ENCODE measurements around the gene AAMP.

Gene AAMP

GRCh38 chr2:218218268-218219185 lies 51.4 kb downstream of the AAMP start:
- H3K36me3 ChIP-seq (ENCODE audit: control insufficient read depth in 2 of 2, insufficient read depth in 1 of 2, low read length in 2 of 2): peaks cover 0 to 25% of the 10 kb centered on the region in 2 experiments; a peak in 2 of 3 replicates
- no peaks in the 10 kb centered on the region for H3K9me3 ChIP-seq (ENCODE audit: control insufficient read depth, insufficient read depth, low read depth, low read length)
- H3K4me1 ChIP-seq (ENCODE audit: control insufficient read depth, insufficient read depth, low read length): peaks cover 32% of the 10 kb centered on the region
- ChIA-PET POLR2A (interaction anchor here (1.6 kb wide), 1 partner anchor 52 kb away, joined by 4 read pairs; the partner anchor contains the start of genes AAMP and PNKD), CTCF (interaction anchor here (0.5 to 1.4 kb wide), 3 partner anchors 12 to 1668 kb away, joined by 3 to 9 read pairs (median 4); no protein-coding TSS in a partner anchor)
- no peak for TF ChIP-seq RBAK (tag by site-specific recombination; IDR thresholded peaks at IDR 0.05)
- TF ChIP-seq, protein P1, sequence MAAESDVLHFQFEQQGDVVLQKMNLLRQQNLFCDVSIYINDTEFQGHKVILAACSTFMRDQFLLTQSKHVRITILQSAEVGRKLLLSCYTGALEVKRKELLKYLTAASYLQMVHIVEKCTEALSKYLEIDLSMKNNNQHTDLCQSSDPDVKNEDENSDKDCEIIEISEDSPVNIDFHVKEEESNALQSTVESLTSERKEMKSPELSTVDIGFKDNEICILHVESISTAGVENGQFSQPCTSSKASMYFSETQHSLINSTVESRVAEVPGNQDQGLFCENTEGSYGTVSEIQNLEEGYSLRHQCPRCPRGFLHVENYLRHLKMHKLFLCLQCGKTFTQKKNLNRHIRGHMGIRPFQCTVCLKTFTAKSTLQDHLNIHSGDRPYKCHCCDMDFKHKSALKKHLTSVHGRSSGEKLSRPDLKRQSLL (tag by site-specific recombination; IDR thresholded peaks at IDR 0.05): no peak
- TF ChIP-seq HIC1 (tag by site-specific recombination; IDR thresholded peaks at IDR 0.05): no peak
- no peak for TF ChIP-seq KLF9 (tag by site-specific recombination; IDR thresholded peaks at IDR 0.05; ENCODE audit: low read depth)
- TF ChIP-seq ZNF664 (tag by site-specific recombination; IDR thresholded peaks at IDR 0.05): no peak
- no peak for TF ChIP-seq ZNF280C (tag by site-specific recombination; IDR thresholded peaks at IDR 0.05)
- TF ChIP-seq ZBTB44 (tag by site-specific recombination; IDR thresholded peaks at IDR 0.05): no peak
- no peak for TF ChIP-seq ZNF513 (tag by site-specific recombination; IDR thresholded peaks at IDR 0.05)
- no peak for TF ChIP-seq HOXA7 (CRISPR knock-in tag; IDR thresholded peaks at IDR 0.05; ENCODE audit: borderline replicate concordance)
- TF ChIP-seq ZNF362 (tag by site-specific recombination; IDR thresholded peaks at IDR 0.05): no peak
- TF ChIP-seq ZBTB7A (tag by site-specific recombination; IDR thresholded peaks at IDR 0.05; ENCODE audit: low read depth): no peak
- TF ChIP-seq ZNF350 (tag by site-specific recombination; IDR thresholded peaks at IDR 0.05): no peak
- TF ChIP-seq SP3 (tag by site-specific recombination; IDR thresholded peaks at IDR 0.05): no peak
- TF ChIP-seq GFI1B (tag by site-specific recombination; IDR thresholded peaks at IDR 0.05): no peak
- no peak for TF ChIP-seq ZXDB (tag by site-specific recombination; IDR thresholded peaks at IDR 0.05)
- TF ChIP-seq ZNF354C (tag by site-specific recombination; IDR thresholded peaks at IDR 0.05; ENCODE audit: borderline replicate concordance, low read depth): no peak
- no peak for TF ChIP-seq ZNF248 (tag by site-specific recombination; IDR thresholded peaks at IDR 0.05)
- no peak for TF ChIP-seq FEZF1 (tag by site-specific recombination; IDR thresholded peaks at IDR 0.05)
- H3K4me3 ChIP-seq (ENCODE audit: low read depth, low read length): peak overlapping the region; percentile 95
- no peak overlapping the region for H3K27ac ChIP-seq (ENCODE audit: extremely low read depth, low read depth, low read length)

Measured in HEK293 (cell line).